B cell (primary cell): ENCODE data around the gene STPG4. TPM values are rescaled to one million over a fixed set of nuclear protein-coding genes. Genes with fewer than 3 reads are reported as not detected.

Experiments used
- ATAC-seq: fragments of 200-7000 bp; cut with Tn5 transposase; one replicate; pipeline ENCODE4 v1.10.0; 2021; ENCODE audit warnings: low read depth, mild to moderate bottlenecking, moderate number of reproducible peaks, moderate library complexity
- CTCF ChIA-PET: fragments of 350-600 bp; sonication (Branson Sonifier 250); formaldehyde crosslinking; loops from one replicate; lab custom pipeline; 2021; ENCODE audit warnings: antibody characterized with exemption, inconsistent platforms; lab: Charles Lee
- POLR2A ChIA-PET: fragments of 350-600 bp; sonication (Branson Sonifier 250); formaldehyde crosslinking; loops from one replicate; lab custom pipeline; 2021; ENCODE audit warnings: antibody characterized with exemption; lab: Charles Lee
- DNase-seq: peaks from one replicate; pipeline ENCODE4 v3.0.0; 2013
- H2AFZ ChIP-seq: 2 replicates; pipeline ENCODE4 v1.6.1; 2012; ENCODE audit warnings: mild to moderate bottlenecking, low read depth, low read length; ENCODE audit not compliant: insufficient read depth, poor library complexity, severe bottlenecking
- H3K27ac ChIP-seq, 2 donors: 1 replicate in 1 of 2; 2 replicates in 1 of 2; pipeline ENCODE4 v1.5.1; 2012 to 2013; ENCODE audit warnings: low read length in 2 of 2, mild to moderate bottlenecking in 2 of 2, moderate library complexity in 1 of 2
- H3K27me3 ChIP-seq, 4 experiments: fragments of 200-600 bp in 1 of 4; sonication (generic) in 1 of 4; replicated peaks in 1 of 4; 1 replicate in 2 of 4; 2 replicates in 2 of 4; pipeline versions ENCODE4 v1.6.1 to v1.7.0; 2013 to 2016; ENCODE audit warnings: low read length in 3 of 4, mild to moderate bottlenecking in 2 of 4, mixed read lengths in 1 of 4, moderate library complexity in 1 of 4; ENCODE audit not compliant: insufficient read depth in 4 of 4, control insufficient read depth in 3 of 4; ENCODE audit errors: control extremely low read depth in 1 of 4
- H3K36me3 ChIP-seq, 2 experiments: replicated peaks in 1 of 2; 1 replicate in 1 of 2; 2 replicates in 1 of 2; pipeline versions ENCODE4 v1.6.1 to v1.7.1; 2013; ENCODE audit warnings: low read length in 1 of 2; ENCODE audit not compliant: insufficient read depth in 2 of 2, control insufficient read depth in 1 of 2; ENCODE audit errors: control extremely low read depth in 1 of 2, extremely low read depth in 1 of 2
- H3K4me1 ChIP-seq, 2 donors: fragments of 200-600 bp in 1 of 2; sonication (generic) in 1 of 2; 1 replicate in 1 of 2; 2 replicates in 1 of 2; pipeline versions ENCODE4 v1.5.1 to v1.6.1; 2013 to 2017; ENCODE audit warnings: low read length in 2 of 2; ENCODE audit not compliant: control insufficient read depth in 2 of 2, insufficient read depth in 2 of 2
- H3K4me2 ChIP-seq: replicated peaks from 2 replicates; pipeline ENCODE3; 2012; ENCODE audit warnings: mild to moderate bottlenecking, low read depth, low read length; ENCODE audit not compliant: poor library complexity, severe bottlenecking
- H3K4me3 ChIP-seq, 5 experiments: fragments of 200-600 bp in 1 of 5; sonication (generic) in 1 of 5; 1 replicate in 3 of 5; 2 replicates in 2 of 5; pipeline versions ENCODE4 v1.5.1 to v1.7.0; 2011 to 2016; ENCODE audit warnings: low read length in 4 of 5, mild to moderate bottlenecking in 4 of 5, low read depth in 2 of 5, control low read depth in 1 of 5, moderate library complexity in 1 of 5; ENCODE audit not compliant: insufficient read depth in 1 of 5; ENCODE audit errors: control extremely low read depth in 1 of 5, extremely low read depth in 1 of 5
- H3K79me2 ChIP-seq: fragments of 200-600 bp; sonication (generic); one replicate; pipeline ENCODE4 v1.6.0; 2016; ENCODE audit warnings: low read length; ENCODE audit not compliant: control insufficient read depth, insufficient read depth
- H3K9ac ChIP-seq: fragments of 200-600 bp; sonication (generic); 2 replicates; pipeline ENCODE4 v1.6.1; 2017; ENCODE audit warnings: mild to moderate bottlenecking, low read length, moderate library complexity
- H3K9me3 ChIP-seq, 3 donors: one replicate each; pipeline versions ENCODE4 v1.6.1 to v1.7.1; 2013; ENCODE audit warnings: low read length in 2 of 3; ENCODE audit not compliant: control insufficient read depth in 2 of 3, insufficient read depth in 1 of 3; ENCODE audit errors: control extremely low read depth in 1 of 3
- H4K20me1 ChIP-seq: 2 replicates; pipeline ENCODE4 v1.6.0; 2012; ENCODE audit warnings: mild to moderate bottlenecking, low read length; ENCODE audit not compliant: insufficient read depth, control insufficient read depth, poor library complexity, severe bottlenecking
- H3K27ac Mint-ChIP-seq: one replicate; pipeline ENCODE4 v1.8.0; 2021; ENCODE audit warnings: mixed read lengths
- H3K27me3 Mint-ChIP-seq: one replicate; pipeline ENCODE4 v1.8.0; 2021; ENCODE audit warnings: mixed read lengths
- H3K4me1 Mint-ChIP-seq: one replicate; pipeline ENCODE4 v1.8.0; 2021; ENCODE audit warnings: mixed read lengths
- H3K4me3 Mint-ChIP-seq: one replicate; pipeline ENCODE4 v1.8.0; 2021; ENCODE audit warnings: mixed read lengths
- H3K9me3 Mint-ChIP-seq: one replicate; pipeline ENCODE4 v1.8.0; 2022; ENCODE audit warnings: mixed read lengths; ENCODE audit not compliant: insufficient read depth
- EZH2 ChIP-seq: IDR thresholded peaks from 2 replicates; pipeline ENCODE4 v1.6.1; 2012; ENCODE audit warnings: borderline replicate concordance, low read depth, mild to moderate bottlenecking, moderate library complexity, low read length; ENCODE audit not compliant: insufficient read depth, poor library complexity, severe bottlenecking
- WGBS: methylation state at CpG from one replicate; pipeline ENCODE4 v1.1.5; 2013; ENCODE audit warnings: missing lambda C conversion rate; ENCODE audit not compliant: insufficient coverage; 5-methylcytosine and 5-hydroxymethylcytosine counted together
- intact Hi-C: fragments of 100-400 bp; cut with micrococcal nuclease; formaldehyde crosslinking; loops from one replicate; pipeline ENCODE4 v1.10.0; 2022
- polyA plus RNA-seq: library from polyadenylated mRNA; depleted of rRNA; stranded (reverse); fragments of >200 nt; gene quantifications from 2 replicates; pipeline ENCODE4 v1.2.3, GENCODE V29; 2012
- total RNA-seq, 2 donors: library from RNA; stranded (reverse); fragments of 120-200 nt in 1 of 2; gene quantifications; 1 replicate in 1 of 2; 2 replicates in 1 of 2; pipeline versions ENCODE4 v1.2.3 to v1.2.4, GENCODE V29; 2013 to 2022
- TF ChIP-seq, protein P1 (sequence below): fragments of 200-600 bp; IDR thresholded peaks from one replicate; pipeline ENCODE4 v1.8.0; 2022; ENCODE audit warnings: antibody characterized with exemption, mild to moderate bottlenecking

Gene STPG4
- total and polyA plus RNA-seq, 2 donors (not counting 1 experiment from before 2014, with no cell fraction given), result 0.31 to 0.79 TPM

DNA sequence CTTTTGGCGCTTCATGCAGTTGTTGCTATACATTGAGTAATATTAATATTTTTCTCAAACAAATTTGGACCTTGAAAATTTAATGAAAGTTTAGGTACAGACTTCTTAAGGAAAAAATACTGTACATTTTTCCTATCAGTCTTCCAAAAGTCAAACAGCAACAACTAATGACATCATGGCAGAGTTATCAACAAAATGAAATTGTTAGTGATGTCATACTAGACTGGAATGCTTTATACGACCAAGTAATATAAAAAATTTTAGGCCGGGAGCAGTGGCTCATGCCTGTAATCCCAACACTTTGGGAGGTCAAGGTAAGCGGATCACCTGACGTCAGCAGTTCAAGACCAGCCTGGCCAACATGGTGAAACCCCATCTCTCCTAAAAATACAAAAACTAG is 12.0 kb upstream of the STPG4 start:
- no peak for DNase-seq
- Histone ChIP-seq H4K20me1 (peaks cover 84% of the 10 kb centered on the region), H3K4me1 (peaks cover 12 to 22% of the 10 kb centered on the region in 2 donors), H3K27me3 (no peaks in the 10 kb centered on the region), H3K36me3 (peaks cover 2 to 56% of the 10 kb centered on the region in 2 experiments), H3K27ac (no peak overlapping the region), H3K79me2 (peaks cover 93% of the 10 kb centered on the region), H3K4me2 (no peak overlapping the region), H3K9me3 (no peaks in the 10 kb centered on the region), H3K4me3 (no peak overlapping the region), H3K9ac (no peak overlapping the region), H2AFZ (no peak overlapping the region)
- no peak for TF ChIP-seq EZH2
- TF ChIP-seq, protein P1, sequence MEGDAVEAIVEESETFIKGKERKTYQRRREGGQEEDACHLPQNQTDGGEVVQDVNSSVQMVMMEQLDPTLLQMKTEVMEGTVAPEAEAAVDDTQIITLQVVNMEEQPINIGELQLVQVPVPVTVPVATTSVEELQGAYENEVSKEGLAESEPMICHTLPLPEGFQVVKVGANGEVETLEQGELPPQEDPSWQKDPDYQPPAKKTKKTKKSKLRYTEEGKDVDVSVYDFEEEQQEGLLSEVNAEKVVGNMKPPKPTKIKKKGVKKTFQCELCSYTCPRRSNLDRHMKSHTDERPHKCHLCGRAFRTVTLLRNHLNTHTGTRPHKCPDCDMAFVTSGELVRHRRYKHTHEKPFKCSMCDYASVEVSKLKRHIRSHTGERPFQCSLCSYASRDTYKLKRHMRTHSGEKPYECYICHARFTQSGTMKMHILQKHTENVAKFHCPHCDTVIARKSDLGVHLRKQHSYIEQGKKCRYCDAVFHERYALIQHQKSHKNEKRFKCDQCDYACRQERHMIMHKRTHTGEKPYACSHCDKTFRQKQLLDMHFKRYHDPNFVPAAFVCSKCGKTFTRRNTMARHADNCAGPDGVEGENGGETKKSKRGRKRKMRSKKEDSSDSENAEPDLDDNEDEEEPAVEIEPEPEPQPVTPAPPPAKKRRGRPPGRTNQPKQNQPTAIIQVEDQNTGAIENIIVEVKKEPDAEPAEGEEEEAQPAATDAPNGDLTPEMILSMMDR, result no peak
- Mint-ChIP-seq H3K9me3 (no peaks in the 10 kb centered on the region), H3K27ac (no peak overlapping the region), H3K4me1 (peaks cover 51% of the 10 kb centered on the region), H3K27me3 (no peaks in the 10 kb centered on the region), H3K4me3 (no peak overlapping the region)
- POLR2A ChIA-PET, result interaction anchor here (0.6 to 0.7 kb wide), 2 partner anchors 42 to 105 kb away, joined by 4 to 5 read pairs; no protein-coding TSS in a partner anchor
- CTCF ChIA-PET, result no interaction called here
- no peak for ATAC-seq
- WGBS, result no CpG with 5 or more reads among the region's 5 CpGs
- intact Hi-C loops, result no loop called here

DNA sequence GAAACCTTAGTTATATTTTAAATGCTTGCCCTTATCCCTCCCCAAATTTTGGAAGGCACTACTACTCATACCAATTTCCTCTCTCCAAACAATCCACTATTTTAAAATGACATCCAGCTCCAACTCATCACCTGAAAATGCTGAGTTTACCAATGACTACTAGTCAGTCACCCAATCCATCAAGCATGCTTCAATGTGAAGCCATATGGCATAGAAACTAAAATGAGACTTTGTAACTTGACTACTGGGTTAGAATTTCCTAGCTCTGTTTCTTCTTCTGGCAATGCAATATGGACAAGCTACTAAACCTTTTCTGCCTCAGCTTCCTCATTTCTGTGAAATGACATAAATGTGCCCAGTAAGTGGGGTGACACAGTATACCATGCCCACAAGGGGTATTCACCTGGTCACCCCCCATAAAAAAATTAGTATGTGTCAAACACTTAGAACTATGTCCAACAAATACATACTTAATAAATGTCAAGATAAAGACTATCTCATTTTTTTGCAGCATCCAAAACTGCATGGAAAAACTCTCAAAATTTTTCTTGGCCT is 10.0 kb upstream of the STPG4 start:
- DNase-seq, result no peak
- peaks cover 72% of the 10 kb centered on the region for H3K79me2 ChIP-seq
- H3K9me3 ChIP-seq, result no peaks in the 10 kb centered on the region
- intact Hi-C loops, result no loop called here
- Mint-ChIP-seq H3K27me3 (no peaks in the 10 kb centered on the region), H3K4me1 (peaks cover 34% of the 10 kb centered on the region), H3K27ac (no peak overlapping the region), H3K9me3 (no peaks in the 10 kb centered on the region), H3K4me3 (no peak overlapping the region)
- CTCF ChIA-PET, result interaction anchor here (0.8 to 2.0 kb wide), 4 partner anchors 9 to 158 kb away, joined by 3 to 6 read pairs (median 4); no protein-coding TSS in a partner anchor
- POLR2A ChIA-PET, result no interaction called here
- peak overlapping the region in 1 of 2 donors; percentile 26 for H3K27ac ChIP-seq
- H4K20me1 ChIP-seq, result peaks cover 87% of the 10 kb centered on the region
- TF ChIP-seq, protein P1, result no peak
- peaks cover 3% of the 10 kb centered on the region in 2 donors for H3K4me1 ChIP-seq
- no peak overlapping the region for H3K9ac ChIP-seq
- ATAC-seq, result no peak
- no peak overlapping the region for H2AFZ ChIP-seq
- no peak overlapping the region for H3K4me3 ChIP-seq
- H3K4me2 ChIP-seq, result no peak overlapping the region
- no peaks in the 10 kb centered on the region for H3K27me3 ChIP-seq
- peaks cover 12 to 61% of the 10 kb centered on the region in 2 experiments for H3K36me3 ChIP-seq
